ENCODE results near the gene THSD4.
"Not testable (repeated sequence)": the region's sequence is repeated elsewhere in the genome, so short reads cannot be mapped to it uniquely, and the experiment has no call there.

Gene THSD4

GRCh38 chr15:71153823-71154524 is 38.7 kb downstream of the THSD4 start:
- DNase-seq = peak; percentile 89

DNA sequence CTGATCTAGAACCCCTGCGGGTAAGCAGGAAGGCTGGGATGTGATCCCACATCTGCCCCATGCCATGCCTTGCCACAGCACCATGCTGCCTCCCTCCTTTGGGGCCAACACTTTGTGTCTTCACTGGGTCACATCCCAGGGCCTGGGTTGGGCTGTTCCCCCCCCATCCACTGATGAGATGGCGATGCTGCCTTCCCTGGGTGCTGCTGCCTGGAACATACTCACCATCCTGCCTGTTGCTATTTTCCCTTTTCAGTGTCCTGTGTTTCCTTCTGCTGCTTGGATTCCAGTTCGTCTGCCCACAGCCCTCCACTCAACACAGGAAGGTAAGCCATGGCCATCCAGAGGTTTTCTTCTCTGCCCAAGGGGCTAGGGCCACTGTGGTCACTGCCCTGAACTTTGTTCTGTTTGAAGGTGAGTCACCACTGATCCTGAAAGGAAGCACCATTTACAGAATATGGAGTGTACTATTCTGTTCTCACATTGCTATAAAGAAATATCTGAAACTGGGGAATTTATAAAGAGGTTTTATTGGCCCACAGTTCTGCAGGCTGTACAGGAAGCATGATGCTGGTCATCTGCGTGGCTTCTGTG is 39.4 kb downstream of the THSD4 start:
- no peak for DNase-seq

DNA sequence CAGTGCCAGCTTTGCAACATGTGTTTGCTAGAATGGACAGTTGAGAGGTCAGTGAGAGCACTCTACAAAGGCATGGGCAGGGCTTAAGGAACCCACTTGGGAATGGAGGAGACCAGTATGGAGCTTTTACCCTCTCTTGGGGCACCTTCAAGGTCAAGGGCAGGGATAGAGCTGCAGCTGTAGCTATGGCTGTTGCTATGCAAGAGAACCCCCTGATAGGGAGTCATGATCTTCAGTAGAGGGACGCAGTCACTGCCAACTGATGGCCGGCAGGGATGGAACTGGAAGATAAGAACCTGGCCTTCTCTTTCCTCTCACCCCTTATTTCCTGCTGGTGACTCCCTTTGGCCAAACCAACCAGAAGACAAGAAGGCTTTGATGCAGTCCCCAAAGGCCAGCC is 40.3 kb downstream of the THSD4 start:
- DNase-seq = no peak

- DNase-seq = no peak
Observed at GRCh38 chr15:71160976-71161375, 45.7 kb downstream of the THSD4 start.

GRCh38 chr15:71162309-71162708 is 47.0 kb downstream of the THSD4 start:
- DNase-seq = no peak

DNA sequence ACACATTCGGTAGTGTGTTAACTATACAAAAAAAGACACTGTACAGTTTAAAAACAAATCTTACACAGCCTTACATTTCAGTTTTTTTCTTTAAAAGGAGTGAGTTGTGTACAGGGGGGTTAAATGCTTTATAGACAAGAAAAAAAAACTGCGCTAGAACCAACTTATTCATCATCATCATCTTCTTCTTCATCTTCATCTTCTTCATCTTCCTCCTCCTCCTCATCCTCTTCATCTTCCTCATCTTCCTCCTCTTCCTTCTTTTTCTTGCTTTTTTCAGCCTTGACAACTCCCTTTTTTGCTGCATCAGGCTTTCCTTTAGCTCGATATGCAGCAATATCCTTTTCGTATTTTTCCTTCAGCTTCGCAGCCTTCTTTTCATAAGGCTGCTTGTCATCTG is 49.3 kb downstream of the THSD4 start:
- DNase-seq = not testable (repeated sequence)

DNA sequence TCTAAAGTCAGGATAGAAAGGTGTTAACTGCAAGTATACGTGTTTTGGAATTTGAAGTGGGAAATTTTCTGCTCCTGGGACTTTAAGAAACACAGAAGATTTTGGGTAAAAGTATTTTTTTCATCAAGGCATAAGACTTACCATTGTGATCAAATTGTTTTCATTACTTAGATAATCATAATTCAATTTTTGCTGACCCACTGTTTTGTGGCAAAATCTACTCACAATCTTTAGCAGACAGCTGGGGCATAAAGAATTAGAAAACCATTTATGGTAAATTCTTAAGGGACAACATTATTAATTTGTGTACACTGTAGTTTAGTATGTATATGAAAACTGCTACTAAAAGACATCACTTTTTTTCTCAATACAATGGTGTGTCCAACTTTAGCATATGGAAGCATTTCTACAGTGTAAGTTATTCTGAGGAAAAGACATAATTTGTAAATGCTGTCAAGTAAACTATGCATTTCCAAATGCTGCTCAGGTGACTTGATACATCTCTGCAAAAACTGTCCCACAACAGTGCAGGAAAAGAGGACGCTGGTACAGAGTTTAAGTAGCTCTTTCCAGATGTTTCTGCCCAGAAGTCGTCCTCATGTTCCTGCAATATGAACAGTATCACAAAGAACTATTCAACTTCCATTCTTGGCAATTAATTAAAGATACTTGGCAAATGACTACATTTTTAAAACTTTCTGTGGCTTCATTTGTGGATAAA is 52.3 kb downstream of the THSD4 start:
- no peak for DNase-seq

DNA sequence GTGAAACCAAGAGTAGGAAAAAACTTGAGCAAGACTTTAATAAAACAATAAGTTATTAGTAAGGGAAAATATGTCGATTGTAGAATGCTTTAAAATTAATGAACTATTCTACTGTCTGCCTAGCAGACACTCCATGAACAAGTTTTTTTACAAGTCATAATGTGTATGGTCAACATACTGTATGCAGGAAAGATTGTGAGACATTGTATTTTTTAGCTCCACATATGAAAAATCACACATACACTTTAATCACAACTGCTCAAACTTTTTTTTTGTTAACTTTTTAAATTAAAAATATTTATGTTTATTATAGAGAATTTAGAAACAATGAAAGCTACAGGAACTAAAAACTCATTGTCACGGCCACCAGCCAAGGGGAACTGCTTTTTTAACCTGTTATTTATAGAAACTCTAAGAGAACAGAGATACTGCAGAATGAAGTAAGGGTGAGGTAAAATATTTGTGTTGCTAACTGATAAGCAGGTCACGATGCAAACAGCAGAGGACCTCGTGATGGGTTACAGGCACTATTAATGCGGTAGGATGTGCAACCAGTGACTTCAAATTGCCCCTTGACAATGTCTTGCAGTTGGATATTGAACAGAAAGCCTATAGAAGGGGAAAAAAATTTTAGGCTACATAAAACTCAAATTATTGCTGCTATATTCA is 53.0 kb downstream of the THSD4 start:
- no peak for DNase-seq

GRCh38 chr15:71170163-71170562 is 54.9 kb downstream of the THSD4 start:
- no peak for DNase-seq

GRCh38 chr15:71171195-71171594 is 55.9 kb downstream of the THSD4 start:
- DNase-seq = no peak

GRCh38 chr15:71174360-71174759 is 59.1 kb downstream of the THSD4 start:
- not testable (repeated sequence) for DNase-seq

GRCh38 chr15:71180986-71181853 is 65.9 kb downstream of the THSD4 start:
- DNase-seq = no peak

GRCh38 chr15:71182522-71182921 is 67.3 kb downstream of the THSD4 start:
- no peak for DNase-seq

DNA sequence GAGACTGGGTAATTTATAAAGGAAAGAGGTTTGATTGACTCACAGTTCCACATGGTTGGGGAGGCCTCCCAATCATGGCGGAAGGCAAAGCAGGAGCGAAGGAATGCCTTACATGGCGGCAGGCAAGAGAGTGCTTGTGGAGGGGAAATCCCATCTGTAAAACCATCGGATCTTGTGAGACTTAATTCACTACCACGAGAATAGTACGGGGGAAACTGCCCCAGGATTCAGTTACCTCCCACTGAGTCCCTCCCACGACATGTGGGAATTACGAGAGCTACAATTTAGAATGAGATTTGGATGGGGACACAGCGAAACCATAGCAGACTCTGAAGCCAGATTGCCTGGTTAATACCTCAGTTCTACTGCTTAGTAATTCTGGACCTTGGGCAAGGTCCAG is 67.8 kb downstream of the THSD4 start:
- no peak for DNase-seq

GRCh38 chr15:71185706-71186105 is 70.4 kb downstream of the THSD4 start:
- DNase-seq = no peak

GRCh38 chr15:71186267-71186666 is 71.0 kb downstream of the THSD4 start:
- DNase-seq = peak; percentile 14

- DNase-seq = no peak
Observed at GRCh38 chr15:71187078-71187477, 71.8 kb downstream of the THSD4 start.

DNA sequence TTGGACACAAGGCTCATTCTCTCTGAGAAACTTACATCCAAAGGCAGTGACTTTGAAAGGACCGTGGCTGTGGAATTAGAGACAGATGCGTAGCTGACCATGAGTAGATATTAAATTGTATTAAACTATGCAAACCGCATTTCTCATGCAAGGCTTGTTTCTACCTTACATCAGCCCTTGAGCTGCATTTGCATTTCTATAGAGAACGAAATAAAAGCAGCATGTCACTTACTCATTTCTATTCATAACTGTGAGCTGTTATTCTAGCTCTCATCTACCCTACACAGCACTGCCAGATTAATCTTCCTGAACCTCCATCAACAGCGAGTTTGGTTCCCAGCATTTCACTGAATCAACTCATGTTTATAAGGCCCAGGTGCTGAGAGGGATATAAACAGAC is 72.3 kb downstream of the THSD4 start:
- no peak for DNase-seq

GRCh38 chr15:71189718-71190117 is 74.4 kb downstream of the THSD4 start:
- no peak for DNase-seq

GRCh38 chr15:71191296-71191695 is 76.0 kb downstream of the THSD4 start:
- no peak for DNase-seq

DNA sequence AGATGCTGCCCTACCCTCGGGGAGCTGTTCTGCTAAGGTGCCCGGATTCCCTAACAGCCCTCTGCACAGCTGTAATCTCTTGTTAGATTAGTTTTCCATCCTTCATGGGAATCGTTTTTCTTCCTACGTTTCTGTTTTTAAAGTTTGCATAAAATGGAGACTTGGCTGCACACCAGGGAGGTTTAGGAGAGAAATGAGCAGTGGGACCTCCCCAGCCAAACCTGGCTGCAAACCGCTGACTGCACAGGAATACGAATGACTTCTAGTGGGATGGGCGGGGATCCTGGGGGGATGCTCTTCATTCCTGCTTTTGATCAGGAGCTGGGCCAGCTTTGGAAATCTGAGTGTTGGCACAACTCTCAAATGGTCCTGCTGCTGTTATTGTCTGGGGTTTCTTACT is 77.5 kb downstream of the THSD4 start:
- no peak for DNase-seq

DNA sequence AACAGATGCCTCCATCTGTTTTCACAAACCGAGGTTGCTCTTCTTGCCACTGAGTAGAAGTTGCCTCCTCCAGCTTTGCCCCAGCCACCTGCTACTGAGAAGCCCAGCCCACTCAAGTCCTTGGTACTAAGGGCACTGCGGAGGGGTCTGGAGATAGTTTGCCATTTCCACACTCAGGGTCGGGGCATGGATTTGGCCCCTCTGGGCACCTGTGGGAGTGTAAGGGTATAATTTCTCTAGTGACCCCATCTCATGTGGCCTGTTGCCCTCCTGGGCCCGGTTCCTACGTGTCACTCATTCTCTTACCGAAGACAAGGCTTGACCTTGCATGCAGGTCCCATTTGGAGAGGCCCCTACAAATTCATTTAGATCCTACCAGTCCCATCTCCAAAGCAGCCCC is 79.0 kb downstream of the THSD4 start:
- DNase-seq = no peak

- DNase-seq = peak; percentile 39
Observed at GRCh38 chr15:71195242-71195641, 80.0 kb downstream of the THSD4 start.
